Non-pigmented ciliary epithelial cell (primary cell): ENCODE measurements around the gene OR6K2.

Experiments used
- DNase-seq: peaks from one replicate; pipeline ENCODE4 v3.0.0-alpha.2; 2010; ENCODE audit warnings: low read depth

OR6K2 gene

GRCh38 chr1:158685085-158685484 lies 15.4 kb downstream of the OR6K2 start:
- DNase-seq, result no peak

- DNase-seq, result no peak
Observed at GRCh38 chr1:158681606-158682005, 18.8 kb downstream of the OR6K2 start.

- no peak for DNase-seq
Observed at GRCh38 chr1:158679289-158679688, 21.2 kb downstream of the OR6K2 start.

- no peak for DNase-seq
Observed at GRCh38 chr1:158675563-158676323, 24.7 kb downstream of the OR6K2 start.

- no peak for DNase-seq
Observed at GRCh38 chr1:158674302-158674701, 26.1 kb downstream of the OR6K2 start.

GRCh38 chr1:158666037-158666436 lies 34.4 kb downstream of the OR6K2 start:
- no peak for DNase-seq

GRCh38 chr1:158654571-158654970 lies 45.9 kb downstream of the OR6K2 start:
- no peak for DNase-seq

GRCh38 chr1:158654086-158654485 lies 46.4 kb downstream of the OR6K2 start:
- no peak for DNase-seq

GRCh38 chr1:158652721-158653334 lies 47.6 kb downstream of the OR6K2 start:
- no peak for DNase-seq
